ENCODE measurements around the gene PIEZO2. TPM values are rescaled to one million over a fixed set of nuclear protein-coding genes. Genes with fewer than 3 reads are reported as not detected.

Gene PIEZO2
- total and polyA plus RNA-seq, 12 donors = 0.07 to 1.4 (median 0.25) TPM; not detected in 1

Small RNAs within 50 kb of the gene (microRNA-seq; reads per million reads assigned to microRNA genes)
- gene MIR6788 = 0 reads per million in 2 donors
